DND-41 (cell line): ENCODE measurements around the gene SYNCRIP.

Source experiments
- ATAC-seq: fragments of 200-7000 bp; cut with Tn5 transposase; 3 replicates; pipeline ENCODE4 v1.9.1; 2021; ENCODE audit warnings: low read depth; ENCODE audit not compliant: insufficient read depth
- DNase-seq: peaks from one replicate; pipeline ENCODE4 v3.0.0-alpha.2; 2020
- H2AFZ ChIP-seq: 2 replicates; pipeline ENCODE4 v1.6.0; 2012; ENCODE audit warnings: low read depth, low read length
- H3K27ac ChIP-seq: 2 replicates; pipeline ENCODE4 v1.5.1; 2012; ENCODE audit warnings: low read length, inconsistent platforms
- H3K27me3 ChIP-seq: fragments of 200-600 bp; sonication (generic); 2 replicates; pipeline ENCODE4 v1.6.0; 2012; ENCODE audit warnings: low read length, mild to moderate bottlenecking, inconsistent platforms; ENCODE audit not compliant: insufficient read depth, poor library complexity
- H3K36me3 ChIP-seq: 2 replicates; pipeline ENCODE4 v1.5.1; 2012; ENCODE audit warnings: low read length, inconsistent platforms; ENCODE audit not compliant: insufficient read depth
- H3K4me1 ChIP-seq: 2 replicates; pipeline ENCODE4 v1.5.1; 2012; ENCODE audit warnings: mild to moderate bottlenecking, low read length; ENCODE audit not compliant: insufficient read depth
- H3K4me2 ChIP-seq: 2 replicates; pipeline ENCODE4 v1.6.0; 2012; ENCODE audit warnings: mild to moderate bottlenecking, moderate library complexity, low read length, inconsistent platforms; ENCODE audit not compliant: insufficient read depth
- H3K4me3 ChIP-seq, 2 experiments: fragments of 200-600 bp in 1 of 2; shearing (Covaris generic) in 1 of 2; 2 replicates each; pipeline ENCODE4 v1.5.1; 2012 to 2016; ENCODE audit warnings: inconsistent platforms in 2 of 2, low read length in 2 of 2, mild to moderate bottlenecking in 2 of 2, low read depth in 1 of 2, moderate library complexity in 1 of 2
- H3K79me2 ChIP-seq: 2 replicates; pipeline ENCODE4 v1.6.0; 2012; ENCODE audit warnings: low read length, inconsistent platforms; ENCODE audit not compliant: insufficient read depth
- H3K9ac ChIP-seq: 2 replicates; pipeline ENCODE4 v1.6.0; 2012; ENCODE audit warnings: low read depth, mild to moderate bottlenecking, inconsistent platforms, low read length, moderate library complexity
- H3K9me3 ChIP-seq: 2 replicates; pipeline ENCODE4 v1.5.1; 2012; ENCODE audit warnings: low read length, moderate library complexity, mild to moderate bottlenecking, inconsistent platforms; ENCODE audit not compliant: insufficient read depth, severe bottlenecking
- H4K20me1 ChIP-seq: 2 replicates; pipeline ENCODE4 v1.6.0; 2012; ENCODE audit warnings: low read length; ENCODE audit not compliant: insufficient read depth
- CTCF ChIP-seq: IDR thresholded peaks from 2 replicates; pipeline ENCODE4 v1.5.1; 2012; ENCODE audit warnings: borderline replicate concordance, low read length, moderate library complexity, mild to moderate bottlenecking; ENCODE audit not compliant: poor library complexity, severe bottlenecking; ENCODE audit errors: extremely low read depth
- EZH2 ChIP-seq: IDR thresholded peaks from 3 replicates; pipeline ENCODE4 v1.6.1; 2012; ENCODE audit warnings: borderline replicate concordance, low read depth, mild to moderate bottlenecking, moderate library complexity, low read length, inconsistent platforms; ENCODE audit not compliant: severe bottlenecking

SYNCRIP gene

DNA sequence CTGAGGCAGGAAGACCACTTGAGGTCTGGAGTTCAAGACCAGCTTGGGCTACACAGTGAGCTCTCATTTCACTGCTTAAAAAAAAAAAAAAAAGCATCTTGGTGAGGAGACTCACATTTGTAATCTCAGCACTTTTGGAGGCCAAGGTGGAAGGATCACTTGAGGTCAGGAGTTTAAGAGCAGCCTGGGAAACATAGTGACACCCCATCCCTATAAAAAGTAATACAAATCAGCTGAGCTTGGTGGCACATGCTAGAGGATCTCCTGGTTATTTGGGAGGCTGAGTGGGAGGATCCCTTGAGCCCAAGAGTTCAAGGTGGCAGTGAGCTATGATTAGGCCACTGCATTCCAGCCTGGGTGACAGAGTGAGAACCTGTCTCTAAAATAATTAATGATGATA is 29.4 kb upstream of the SYNCRIP start:
- no peak overlapping the region for H3K27ac ChIP-seq
- no peaks in the 10 kb centered on the region for H3K9me3 ChIP-seq
- peaks cover 43% of the 10 kb centered on the region for H3K79me2 ChIP-seq
- DNase-seq (no peak), ATAC-seq (no peak)
- H2AFZ ChIP-seq = no peak overlapping the region
- no peak overlapping the region for H3K4me3 ChIP-seq
- H3K4me2 ChIP-seq = no peak overlapping the region
- H3K4me1 ChIP-seq = peaks cover 47% of the 10 kb centered on the region
- no peak overlapping the region for H3K9ac ChIP-seq
- no peaks in the 10 kb centered on the region for H3K27me3 ChIP-seq
- TF ChIP-seq CTCF (no peak), EZH2 (no peak)
- H4K20me1 ChIP-seq = peaks cover 27% of the 10 kb centered on the region; the same call in 1 of the 2 replicates
- H3K36me3 ChIP-seq = peaks cover 33% of the 10 kb centered on the region

GRCh38 chr6:85670573-85670972 is 27.9 kb upstream of the SYNCRIP start:
- H3K4me2 ChIP-seq = no peak overlapping the region
- H3K27me3 ChIP-seq = no peaks in the 10 kb centered on the region
- H3K9ac ChIP-seq = no peak overlapping the region
- no peak for ATAC-seq
- no peak for DNase-seq
- H4K20me1 ChIP-seq = peaks cover 12% of the 10 kb centered on the region; the same call in 1 of the 2 replicates
- H2AFZ ChIP-seq = no peak overlapping the region
- no peaks in the 10 kb centered on the region for H3K9me3 ChIP-seq
- peaks cover 29% of the 10 kb centered on the region for H3K79me2 ChIP-seq
- no peak overlapping the region for H3K4me3 ChIP-seq
- peaks cover 19% of the 10 kb centered on the region for H3K36me3 ChIP-seq
- TF ChIP-seq EZH2 = no peak
- TF ChIP-seq CTCF = no peak
- peaks cover 33% of the 10 kb centered on the region for H3K4me1 ChIP-seq
- H3K27ac ChIP-seq = no peak overlapping the region

DNA sequence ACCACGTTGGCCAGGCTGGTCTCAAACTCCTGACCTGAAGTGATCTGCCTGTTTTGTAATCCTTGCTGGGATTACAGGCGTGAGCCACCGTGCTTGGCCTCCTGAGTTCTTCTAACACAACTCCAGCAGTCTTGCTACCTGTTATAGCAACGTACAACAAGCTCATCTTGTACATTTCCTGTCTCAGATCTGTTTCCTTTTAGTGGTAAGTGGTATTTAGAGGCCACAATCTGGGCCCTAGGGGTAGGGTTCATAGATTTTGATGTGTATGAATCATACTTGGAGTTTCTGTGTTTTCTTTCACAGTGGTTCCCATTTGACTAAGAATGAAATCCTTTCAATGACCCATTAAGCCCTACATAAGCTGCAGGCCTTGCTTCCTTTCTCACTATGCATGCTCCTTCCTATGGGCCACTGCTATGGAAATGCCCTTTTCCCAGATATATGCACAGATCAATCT is 27.1 kb upstream of the SYNCRIP start:
- Histone ChIP-seq H3K4me1 (peaks cover 24% of the 10 kb centered on the region), H4K20me1 (peaks cover 5% of the 10 kb centered on the region; the same call in 1 of the 2 replicates), H3K27ac (peak overlapping the region; percentile 37; the same call in 1 of the 2 replicates), H3K79me2 (peaks cover 20% of the 10 kb centered on the region), H2AFZ (no peak overlapping the region), H3K4me2 (no peak overlapping the region), H3K27me3 (no peaks in the 10 kb centered on the region), H3K9me3 (no peaks in the 10 kb centered on the region), H3K9ac (no peak overlapping the region), H3K4me3 (no peak overlapping the region), H3K36me3 (peaks cover 11% of the 10 kb centered on the region; the same call in 1 of the 2 replicates)
- peak; percentile 81 for ATAC-seq
- TF ChIP-seq EZH2 (no peak), CTCF (no peak)
- peak; percentile 46 for DNase-seq
